Measurements from ENCODE around the gene CHKB. TPM values are rescaled to one million over a fixed set of nuclear protein-coding genes. Genes with fewer than 3 reads are reported as not detected.

CHKB gene
- total RNA-seq, 1 donor from 2014 or later: 116 TPM

DNA sequence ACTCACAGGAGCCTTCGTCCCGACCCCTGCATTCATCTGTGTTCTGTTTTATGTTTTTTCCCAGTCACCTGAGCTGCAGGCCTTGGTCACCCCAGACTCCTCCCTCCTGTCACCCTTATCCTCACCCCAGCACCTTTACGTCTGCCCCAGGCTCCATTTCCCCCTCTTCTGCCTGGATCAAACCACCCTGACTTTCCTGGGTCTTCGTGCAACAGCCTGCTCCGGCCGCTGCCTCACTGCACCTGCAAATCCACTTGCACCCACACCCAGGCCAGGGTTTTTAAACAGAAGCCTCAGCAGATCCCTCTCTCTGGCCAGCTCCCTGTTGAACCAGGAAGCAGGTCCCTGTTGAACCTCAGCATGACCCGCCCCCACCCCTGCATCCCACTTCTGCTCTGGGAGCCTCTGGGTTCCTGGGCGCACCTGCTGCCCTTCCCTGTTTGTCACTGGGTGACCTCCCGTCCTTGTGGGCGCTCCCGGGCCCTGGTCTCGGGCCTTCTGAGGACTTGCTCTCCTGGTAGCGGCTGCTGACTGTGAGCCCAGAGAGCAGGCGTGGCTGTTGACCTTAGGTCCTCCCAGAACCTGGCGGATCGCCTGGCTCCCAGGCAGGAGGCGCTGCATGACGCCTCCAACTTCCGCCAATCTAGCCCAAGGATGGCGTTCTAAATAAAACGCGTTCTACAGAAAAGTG lies 30.8 kb upstream of the CHKB start:
- Mint-ChIP-seq H3K4me1 (no peaks in the 10 kb centered on the region), H3K27ac (no peak overlapping the region), H3K4me3 (no peak overlapping the region)

DNA sequence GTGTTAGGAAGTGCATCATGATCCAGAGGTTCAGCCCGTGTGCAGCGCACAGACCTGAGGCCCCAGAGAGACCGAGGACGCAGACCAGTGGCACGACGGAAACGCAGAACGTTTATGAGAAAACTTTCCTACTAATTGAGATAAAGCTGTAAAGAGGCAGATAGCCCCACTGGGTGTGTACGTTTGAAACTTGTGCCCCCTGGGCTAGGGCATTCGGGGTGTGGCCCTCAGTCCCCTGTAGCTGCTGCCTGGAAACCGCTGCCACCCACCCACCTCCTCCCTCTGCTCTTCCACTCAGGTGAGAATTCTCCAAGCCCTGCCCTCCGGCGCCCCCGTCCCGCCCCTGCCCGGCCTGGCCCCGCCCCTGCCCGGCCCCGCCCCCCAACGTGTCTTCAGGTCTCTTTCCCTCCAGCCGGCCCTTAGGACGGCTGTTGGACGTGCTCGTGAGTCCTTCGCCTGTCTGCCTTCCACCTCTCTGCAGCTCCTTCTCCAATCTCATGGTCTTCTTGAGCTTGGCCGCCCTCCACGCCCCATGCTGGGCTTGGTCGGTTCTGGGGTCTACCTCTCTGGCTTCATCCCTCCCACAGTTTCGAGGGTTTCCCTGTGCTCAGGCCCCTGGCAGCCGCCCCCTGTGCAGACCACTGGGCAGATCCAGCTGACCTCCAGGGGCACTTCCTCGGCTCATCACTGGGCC lies 30.0 kb upstream of the CHKB start:
- H3K9me3 Mint-ChIP-seq: no peaks in the 10 kb centered on the region
- H3K36me3 Mint-ChIP-seq: no peaks in the 10 kb centered on the region
- TF ChIP-seq, protein P1, sequence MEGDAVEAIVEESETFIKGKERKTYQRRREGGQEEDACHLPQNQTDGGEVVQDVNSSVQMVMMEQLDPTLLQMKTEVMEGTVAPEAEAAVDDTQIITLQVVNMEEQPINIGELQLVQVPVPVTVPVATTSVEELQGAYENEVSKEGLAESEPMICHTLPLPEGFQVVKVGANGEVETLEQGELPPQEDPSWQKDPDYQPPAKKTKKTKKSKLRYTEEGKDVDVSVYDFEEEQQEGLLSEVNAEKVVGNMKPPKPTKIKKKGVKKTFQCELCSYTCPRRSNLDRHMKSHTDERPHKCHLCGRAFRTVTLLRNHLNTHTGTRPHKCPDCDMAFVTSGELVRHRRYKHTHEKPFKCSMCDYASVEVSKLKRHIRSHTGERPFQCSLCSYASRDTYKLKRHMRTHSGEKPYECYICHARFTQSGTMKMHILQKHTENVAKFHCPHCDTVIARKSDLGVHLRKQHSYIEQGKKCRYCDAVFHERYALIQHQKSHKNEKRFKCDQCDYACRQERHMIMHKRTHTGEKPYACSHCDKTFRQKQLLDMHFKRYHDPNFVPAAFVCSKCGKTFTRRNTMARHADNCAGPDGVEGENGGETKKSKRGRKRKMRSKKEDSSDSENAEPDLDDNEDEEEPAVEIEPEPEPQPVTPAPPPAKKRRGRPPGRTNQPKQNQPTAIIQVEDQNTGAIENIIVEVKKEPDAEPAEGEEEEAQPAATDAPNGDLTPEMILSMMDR (IDR thresholded peaks at IDR 0.05; ENCODE audit: unreplicated experiment): no peak
- H3K27ac Mint-ChIP-seq: no peak overlapping the region
- peaks cover 66% of the 10 kb centered on the region for H3K27me3 Mint-ChIP-seq (ENCODE audit: low read depth)
- no peaks in the 10 kb centered on the region for H3K4me1 Mint-ChIP-seq
- DNase-seq (ENCODE audit: low spot score in 2 of 2, unreplicated experiment in 2 of 2): no peak
- H3K4me3 Mint-ChIP-seq: no peak overlapping the region

More for the DNA sequence above, 30.8 kb upstream of the CHKB start:
- Mint-ChIP-seq H3K36me3 (no peaks in the 10 kb centered on the region), H3K27me3 (ENCODE audit: low read depth) (peaks cover 63% of the 10 kb centered on the region), H3K9me3 (no peaks in the 10 kb centered on the region)
- TF ChIP-seq, protein P1 (IDR thresholded peaks at IDR 0.05; ENCODE audit: unreplicated experiment): no peak
- no peak for DNase-seq (ENCODE audit: low spot score in 2 of 2, unreplicated experiment in 2 of 2)

DNA sequence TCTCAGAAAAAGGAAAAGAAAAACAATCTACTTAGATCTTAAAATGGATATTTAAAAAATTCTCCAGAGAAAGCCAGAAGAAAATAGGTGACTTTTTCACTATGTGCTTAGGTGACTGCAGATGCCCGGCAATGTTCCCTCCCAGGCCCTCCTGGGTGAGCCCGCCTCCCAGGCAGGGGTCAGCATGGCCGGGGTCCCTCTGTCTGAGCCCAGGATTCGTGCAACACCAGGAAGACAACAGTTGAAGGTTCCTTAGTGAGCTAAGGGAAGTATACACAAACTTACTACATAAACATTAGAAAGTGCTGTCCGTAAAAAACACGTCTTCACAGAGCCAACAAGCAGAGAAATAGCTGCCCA lies 29.5 kb upstream of the CHKB start:
- no peak for DNase-seq (ENCODE audit: low spot score in 2 of 2, unreplicated experiment in 2 of 2)
- Mint-ChIP-seq H3K27ac (no peak overlapping the region), H3K4me1 (no peaks in the 10 kb centered on the region), H3K27me3 (ENCODE audit: low read depth) (peaks cover 69% of the 10 kb centered on the region), H3K4me3 (no peak overlapping the region), H3K9me3 (no peaks in the 10 kb centered on the region), H3K36me3 (no peaks in the 10 kb centered on the region)
- TF ChIP-seq, protein P1 (IDR thresholded peaks at IDR 0.05; ENCODE audit: unreplicated experiment): no peak

DNA sequence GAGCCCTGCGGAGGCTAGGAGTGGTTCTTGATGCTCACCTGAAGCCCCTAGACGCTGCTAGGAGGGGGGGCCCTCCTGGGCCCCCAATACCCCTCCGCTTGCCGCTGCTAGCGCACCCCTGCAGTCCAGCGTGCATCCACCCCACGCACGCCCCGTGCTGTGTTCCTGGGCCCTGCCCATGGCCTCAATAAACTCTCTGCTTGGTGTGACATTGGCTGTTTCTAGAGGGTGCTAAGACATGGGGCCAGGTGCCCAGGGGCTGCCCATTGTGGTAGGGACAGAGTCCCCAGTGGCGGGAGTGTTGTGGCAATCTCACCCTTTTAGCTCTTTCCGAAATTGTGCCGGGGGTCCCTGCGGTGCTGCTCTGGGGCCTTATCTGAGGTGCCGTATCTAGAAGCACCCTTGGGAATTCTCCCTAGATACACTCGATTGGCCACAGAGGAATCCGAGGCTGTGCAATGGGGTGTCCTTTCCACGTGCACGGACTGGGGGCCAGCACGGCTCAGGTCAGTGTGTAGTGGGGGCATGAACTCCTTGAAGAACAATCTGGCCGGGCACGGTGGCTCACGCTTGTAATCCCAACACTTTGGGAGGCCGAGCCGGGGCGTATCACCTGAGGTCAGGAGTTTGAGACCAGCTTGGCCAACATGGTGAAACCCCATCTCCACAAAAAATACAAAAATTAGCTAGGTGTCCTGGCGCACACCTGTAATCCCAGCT lies 28.9 kb upstream of the CHKB start:
- TF ChIP-seq, protein P1 (IDR thresholded peaks at IDR 0.05; ENCODE audit: unreplicated experiment): no peak
- H3K4me3 Mint-ChIP-seq: no peak overlapping the region
- no peak overlapping the region for H3K27ac Mint-ChIP-seq
- no peaks in the 10 kb centered on the region for H3K9me3 Mint-ChIP-seq
- H3K27me3 Mint-ChIP-seq (ENCODE audit: low read depth): peaks cover 74% of the 10 kb centered on the region
- no peak for DNase-seq (ENCODE audit: low spot score in 2 of 2, unreplicated experiment in 2 of 2)
- H3K36me3 Mint-ChIP-seq: no peaks in the 10 kb centered on the region
- no peaks in the 10 kb centered on the region for H3K4me1 Mint-ChIP-seq

DNA sequence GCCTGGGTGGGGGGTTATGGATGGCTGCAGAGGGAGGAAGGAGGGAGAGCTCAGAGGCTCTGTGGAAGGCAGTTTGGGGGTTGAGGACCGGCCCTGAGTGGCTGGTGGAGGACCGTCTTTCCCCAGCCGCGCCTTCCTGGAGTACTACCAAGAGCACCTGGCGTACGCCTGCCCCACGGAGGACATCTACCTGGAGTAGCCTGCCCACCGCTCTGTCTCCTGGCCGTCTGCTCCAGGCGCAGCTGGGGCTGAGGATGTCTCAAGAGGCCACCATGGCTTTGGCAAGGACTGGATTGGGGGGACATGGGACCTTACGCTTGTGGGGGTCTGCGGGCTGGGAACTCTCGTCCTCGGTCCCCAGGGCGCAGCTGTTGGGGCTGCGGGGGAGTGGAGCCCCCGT lies 27.9 kb upstream of the CHKB start:
- H3K4me1 Mint-ChIP-seq: no peaks in the 10 kb centered on the region
- no peaks in the 10 kb centered on the region for H3K9me3 Mint-ChIP-seq
- H3K27me3 Mint-ChIP-seq (ENCODE audit: low read depth): peaks cover 80% of the 10 kb centered on the region

More for the DNA sequence above, 27.9 kb upstream of the CHKB start:
- TF ChIP-seq, protein P1 (IDR thresholded peaks at IDR 0.05; ENCODE audit: unreplicated experiment): no peak
- H3K4me3 Mint-ChIP-seq: no peak overlapping the region
- DNase-seq (ENCODE audit: low spot score in 2 of 2, unreplicated experiment in 2 of 2): no peak
- H3K36me3 Mint-ChIP-seq: no peaks in the 10 kb centered on the region
- H3K27ac Mint-ChIP-seq: no peak overlapping the region

Measured in mesothelial cell of epicardium (in vitro differentiated cells).